Measurements from ENCODE around the gene FKRP.

- TF ChIP-seq, protein P1, sequence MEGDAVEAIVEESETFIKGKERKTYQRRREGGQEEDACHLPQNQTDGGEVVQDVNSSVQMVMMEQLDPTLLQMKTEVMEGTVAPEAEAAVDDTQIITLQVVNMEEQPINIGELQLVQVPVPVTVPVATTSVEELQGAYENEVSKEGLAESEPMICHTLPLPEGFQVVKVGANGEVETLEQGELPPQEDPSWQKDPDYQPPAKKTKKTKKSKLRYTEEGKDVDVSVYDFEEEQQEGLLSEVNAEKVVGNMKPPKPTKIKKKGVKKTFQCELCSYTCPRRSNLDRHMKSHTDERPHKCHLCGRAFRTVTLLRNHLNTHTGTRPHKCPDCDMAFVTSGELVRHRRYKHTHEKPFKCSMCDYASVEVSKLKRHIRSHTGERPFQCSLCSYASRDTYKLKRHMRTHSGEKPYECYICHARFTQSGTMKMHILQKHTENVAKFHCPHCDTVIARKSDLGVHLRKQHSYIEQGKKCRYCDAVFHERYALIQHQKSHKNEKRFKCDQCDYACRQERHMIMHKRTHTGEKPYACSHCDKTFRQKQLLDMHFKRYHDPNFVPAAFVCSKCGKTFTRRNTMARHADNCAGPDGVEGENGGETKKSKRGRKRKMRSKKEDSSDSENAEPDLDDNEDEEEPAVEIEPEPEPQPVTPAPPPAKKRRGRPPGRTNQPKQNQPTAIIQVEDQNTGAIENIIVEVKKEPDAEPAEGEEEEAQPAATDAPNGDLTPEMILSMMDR (IDR thresholded peaks at IDR 0.05; ENCODE audit: low read depth, low read length, poor library complexity, severe bottlenecking): no peak
- TF ChIP-seq EZH2phosphoT487 (IDR thresholded peaks at IDR 0.05; ENCODE audit: borderline replicate concordance, low read length): no peak
Measured at GRCh38 chr19:46737761-46738171, 8.1 kb upstream of the FKRP start.
